NCI-H1436 treated with DMSO at 0.1 percent for 48 hours (cell line): ENCODE results near the gene CD4.

Experiments
- DNase-seq: peaks from one replicate; lab custom pipeline; 2025; lab: John Stamatoyannopoulos, UW

The CD4 gene

GRCh38 chr12:6778217-6778573 lies 11.1 kb upstream of the CD4 start:
- DNase-seq, result no peak

- peak; percentile 70 for DNase-seq
These were observed 10.5 kb upstream of the CD4 start for GRCh38 chr12:6778574-6779550.

- no peak for DNase-seq
These were observed 9.5 kb upstream of the CD4 start for GRCh38 chr12:6779708-6780432.

- DNase-seq, result no peak
These were observed 8.8 kb upstream of the CD4 start for GRCh38 chr12:6780573-6780972.

- DNase-seq, result no peak
These were observed 7.2 kb upstream of the CD4 start for GRCh38 chr12:6782119-6782518.

- DNase-seq, result no peak
These were observed 6.3 kb upstream of the CD4 start for GRCh38 chr12:6782850-6783566.

GRCh38 chr12:6783828-6784227 lies 5.5 kb upstream of the CD4 start:
- DNase-seq, result no peak

GRCh38 chr12:6784296-6784695 lies 5.0 kb upstream of the CD4 start:
- DNase-seq, result no peak

GRCh38 chr12:6784761-6785160 lies 4.6 kb upstream of the CD4 start:
- no peak for DNase-seq

GRCh38 chr12:6786416-6787094 lies 2.8 kb upstream of the CD4 start:
- DNase-seq, result no peak

GRCh38 chr12:6787309-6787708 lies 2.0 kb upstream of the CD4 start:
- no peak for DNase-seq

- DNase-seq, result no peak
These were observed 1.3 kb downstream of the CD4 start for GRCh38 chr12:6790496-6791150.

GRCh38 chr12:6791931-6792520 lies 2.7 kb downstream of the CD4 start:
- DNase-seq, result no peak

- DNase-seq, result no peak
These were observed 3.3 kb downstream of the CD4 start for GRCh38 chr12:6792522-6793201.

- DNase-seq, result no peak
These were observed 5.8 kb downstream of the CD4 start for GRCh38 chr12:6795088-6795487.

GRCh38 chr12:6796576-6796975 lies 7.2 kb downstream of the CD4 start:
- no peak for DNase-seq

- DNase-seq, result no peak
These were observed 9.8 kb downstream of the CD4 start for GRCh38 chr12:6799147-6799546.

- no peak for DNase-seq
These were observed 17.8 kb downstream of the CD4 start for GRCh38 chr12:6807170-6807569.

- DNase-seq, result no peak
These were observed 19.7 kb downstream of the CD4 start for GRCh38 chr12:6809056-6809455.

GRCh38 chr12:6810758-6811157 lies 21.4 kb downstream of the CD4 start:
- no peak for DNase-seq

GRCh38 chr12:6813363-6813762 lies 24.0 kb downstream of the CD4 start:
- DNase-seq, result no peak
